WTC11 (cell line): ENCODE data around the gene TLCD3B. TPM values are rescaled to one million over a fixed set of nuclear protein-coding genes. Genes with fewer than 3 reads are reported as not detected.

Experiments
- ATAC-seq: fragments of 200-7000 bp; cut with Tn5 transposase; 2 replicates; pipeline ENCODE4 v1.10.0; 2021; ENCODE audit warnings: mild to moderate bottlenecking, moderate library complexity
- CTCF ChIA-PET: fragments of 300-600 bp; sonication (Branson Sonifier 250); formaldehyde crosslinking; loops from one replicate; lab custom pipeline; 2021; ENCODE audit warnings: antibody characterized with exemption; lab: Charles Lee
- POLR2A ChIA-PET: fragments of 350-600 bp; sonication (Branson Sonifier 250); formaldehyde crosslinking; loops from one replicate; lab custom pipeline; 2021; ENCODE audit warnings: antibody characterized with exemption; lab: Charles Lee
- DNase-seq: peaks from one replicate; pipeline ENCODE4 v3.0.0; 2021; ENCODE audit warnings: low spot score
- H3K27ac Mint-ChIP-seq: 2 replicates; pipeline ENCODE4 v1.8.0; 2021; ENCODE audit warnings: mixed read lengths
- H3K27me3 Mint-ChIP-seq: 2 replicates; pipeline ENCODE4 v1.8.0; 2021; ENCODE audit warnings: low read depth, mild to moderate bottlenecking, moderate library complexity, mixed read lengths
- H3K36me3 Mint-ChIP-seq: 2 replicates; pipeline ENCODE4 v1.8.0; 2021; ENCODE audit warnings: mixed read lengths
- H3K4me1 Mint-ChIP-seq: 2 replicates; pipeline ENCODE4 v1.8.0; 2022; ENCODE audit warnings: mixed read lengths
- H3K4me3 Mint-ChIP-seq: 2 replicates; pipeline ENCODE4 v1.8.0; 2021; ENCODE audit warnings: mild to moderate bottlenecking, moderate library complexity, mixed read lengths
- H3K9me3 Mint-ChIP-seq: 2 replicates; pipeline ENCODE4 v1.8.0; 2021; ENCODE audit warnings: mixed read lengths
- EMX1 ChIP-seq: fragments of 250-450 bp; sonication (Bioruptor Pico); IDR thresholded peaks from 2 replicates; pipeline ENCODE4 v1.8.0; 2021; ENCODE audit warnings: mild to moderate bottlenecking
- ESRRA ChIP-seq: sonication (generic); formaldehyde crosslinking; IDR thresholded peaks from 2 replicates; pipeline ENCODE4 v1.8.1; 2022; ENCODE audit warnings: mild to moderate bottlenecking, missing genetic modification reagents, borderline replicate concordance
- ETV6 ChIP-seq: sonication (generic); formaldehyde crosslinking; IDR thresholded peaks from 2 replicates; pipeline ENCODE4 v1.8.1; 2022; ENCODE audit warnings: mild to moderate bottlenecking, missing genetic modification reagents
- FOXP1 ChIP-seq: sonication (generic); formaldehyde crosslinking; IDR thresholded peaks from 2 replicates; pipeline ENCODE4 v1.8.0; 2022; ENCODE audit warnings: missing genetic modification reagents, mild to moderate bottlenecking, moderate library complexity, borderline replicate concordance
- GRHL2 ChIP-seq: fragments of 250-450 bp; sonication (Bioruptor Pico); IDR thresholded peaks from 2 replicates; pipeline ENCODE4 v1.8.0; 2022; ENCODE audit warnings: mild to moderate bottlenecking, moderate library complexity; ENCODE audit not compliant: insufficient replicate concordance, severe bottlenecking
- IRF2 ChIP-seq: sonication (generic); formaldehyde crosslinking; IDR thresholded peaks from 2 replicates; pipeline ENCODE4 v1.8.0; 2022; ENCODE audit warnings: low read depth, missing genetic modification reagents, borderline replicate concordance
- JUN ChIP-seq: sonication (generic); formaldehyde crosslinking; IDR thresholded peaks from 2 replicates; pipeline ENCODE4 v1.8.0; 2023; ENCODE audit warnings: mild to moderate bottlenecking, missing genetic modification reagents
- MYBL2 ChIP-seq: sonication (generic); formaldehyde crosslinking; IDR thresholded peaks from 2 replicates; pipeline ENCODE4 v1.8.1; 2023; ENCODE audit warnings: mild to moderate bottlenecking, moderate library complexity, missing genetic modification reagents
- NR1H2 ChIP-seq: sonication (generic); formaldehyde crosslinking; IDR thresholded peaks from 2 replicates; pipeline ENCODE4 v1.9.0; 2021; ENCODE audit warnings: mild to moderate bottlenecking, moderate library complexity, missing genetic modification reagents
- PRRX2 ChIP-seq: fragments of 250-450 bp; sonication (Bioruptor Pico); IDR thresholded peaks from 2 replicates; pipeline ENCODE4 v1.8.0; 2021; ENCODE audit warnings: mild to moderate bottlenecking
- SMAD4 ChIP-seq: sonication (generic); formaldehyde crosslinking; IDR thresholded peaks from 2 replicates; pipeline ENCODE4 v1.8.0; 2022; ENCODE audit warnings: mild to moderate bottlenecking, missing genetic modification reagents
- SP1 ChIP-seq: sonication (generic); formaldehyde crosslinking; conservative IDR thresholded peaks from 2 replicates; pipeline ENCODE4 v1.8.1; 2022; ENCODE audit warnings: missing genetic modification reagents
- ZNF219 ChIP-seq: sonication (generic); formaldehyde crosslinking; IDR thresholded peaks from 2 replicates; pipeline ENCODE4 v1.8.0; 2023; ENCODE audit warnings: missing genetic modification reagents, mild to moderate bottlenecking, borderline replicate concordance
- ZNF396 ChIP-seq: fragments of 250-450 bp; sonication (Bioruptor Pico); IDR thresholded peaks from 2 replicates; pipeline ENCODE4 v1.8.0; 2021; ENCODE audit warnings: mild to moderate bottlenecking, moderate library complexity, borderline replicate concordance
- ZNF671 ChIP-seq: fragments of 250-450 bp; sonication (Bioruptor Pico); IDR thresholded peaks from 2 replicates; pipeline ENCODE4 v1.8.0; 2021; ENCODE audit warnings: mild to moderate bottlenecking
- total RNA-seq: library from RNA; stranded (reverse); gene quantifications from 3 replicates; pipeline ENCODE4 v1.2.3, GENCODE V29; 2021
- TF ChIP-seq, protein P1 (sequence below): sonication (generic); formaldehyde crosslinking; conservative IDR thresholded peaks from 2 replicates; pipeline ENCODE4 v1.8.1; 2023; ENCODE audit warnings: mild to moderate bottlenecking, low read depth, missing genetic modification reagents, moderate library complexity
- TF ChIP-seq, protein P2 (sequence below): fragments of 250-450 bp; sonication (Bioruptor Pico); IDR thresholded peaks from 2 replicates; pipeline ENCODE4 v1.9.0; 2021; ENCODE audit warnings: mild to moderate bottlenecking
- TF ChIP-seq, protein P3 (sequence below): sonication (generic); formaldehyde crosslinking; IDR thresholded peaks from 2 replicates; pipeline ENCODE4 v1.8.0; 2022; ENCODE audit warnings: mild to moderate bottlenecking, missing genetic modification reagents
- TF ChIP-seq, protein P4 (sequence below): sonication (generic); formaldehyde crosslinking; IDR thresholded peaks from 2 replicates; pipeline ENCODE4 v1.8.1; 2023; ENCODE audit warnings: mild to moderate bottlenecking, missing genetic modification reagents, moderate library complexity
- TF ChIP-seq, protein P5 (sequence below): sonication (generic); formaldehyde crosslinking; IDR thresholded peaks from 2 replicates; pipeline ENCODE4 v1.8.0; 2023; ENCODE audit warnings: missing genetic modification reagents, mild to moderate bottlenecking, borderline replicate concordance
- TF ChIP-seq, protein P6 (sequence below): sonication (generic); formaldehyde crosslinking; IDR thresholded peaks from 2 replicates; pipeline ENCODE4 v1.8.1; 2023; ENCODE audit warnings: mild to moderate bottlenecking, moderate library complexity, missing genetic modification reagents
- TF ChIP-seq, protein P7 (sequence below): sonication (generic); formaldehyde crosslinking; IDR thresholded peaks from 2 replicates; pipeline ENCODE4 v1.8.1; 2022; ENCODE audit warnings: mild to moderate bottlenecking, moderate library complexity, missing genetic modification reagents

The TLCD3B gene
- total RNA-seq, 1 experiment from 2014 or later, result 28.1 TPM

DNA sequence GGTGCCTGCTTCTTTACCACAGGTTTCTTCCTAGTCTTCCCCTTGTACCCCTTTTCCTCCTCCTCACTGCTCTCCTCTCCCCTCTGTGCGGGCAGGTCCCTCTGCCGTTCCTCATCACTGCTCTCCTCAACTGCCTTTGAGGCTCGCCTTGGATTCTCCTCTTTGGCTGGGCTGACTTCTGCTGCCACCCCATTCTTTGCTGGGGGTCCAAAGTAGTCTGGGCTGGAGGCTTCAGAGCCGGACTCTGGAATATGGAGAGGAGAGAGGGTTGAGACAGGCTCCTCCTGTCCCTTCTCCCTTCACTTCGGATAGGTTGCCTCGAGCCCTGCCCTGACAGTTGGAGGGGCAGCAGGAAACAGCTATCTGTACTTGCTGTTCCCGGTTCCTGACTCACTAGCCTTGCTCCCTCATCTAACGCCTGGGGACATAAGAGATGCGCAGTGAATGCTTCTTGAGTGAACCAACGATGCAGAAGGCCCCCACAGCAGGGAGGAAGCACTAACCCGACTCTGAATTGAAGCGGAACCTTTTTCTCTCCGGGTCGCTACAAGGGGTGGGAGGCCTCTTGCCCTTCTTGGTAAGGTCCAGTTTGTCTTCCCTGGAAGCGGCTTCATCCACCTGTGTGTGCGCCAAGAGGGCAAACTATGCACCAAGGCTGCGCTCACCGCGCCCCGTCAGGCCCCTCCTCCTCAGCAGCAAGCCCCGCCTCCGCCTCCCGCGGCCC is 36.3 kb downstream of the TLCD3B start:
- TF ChIP-seq, protein P1, sequence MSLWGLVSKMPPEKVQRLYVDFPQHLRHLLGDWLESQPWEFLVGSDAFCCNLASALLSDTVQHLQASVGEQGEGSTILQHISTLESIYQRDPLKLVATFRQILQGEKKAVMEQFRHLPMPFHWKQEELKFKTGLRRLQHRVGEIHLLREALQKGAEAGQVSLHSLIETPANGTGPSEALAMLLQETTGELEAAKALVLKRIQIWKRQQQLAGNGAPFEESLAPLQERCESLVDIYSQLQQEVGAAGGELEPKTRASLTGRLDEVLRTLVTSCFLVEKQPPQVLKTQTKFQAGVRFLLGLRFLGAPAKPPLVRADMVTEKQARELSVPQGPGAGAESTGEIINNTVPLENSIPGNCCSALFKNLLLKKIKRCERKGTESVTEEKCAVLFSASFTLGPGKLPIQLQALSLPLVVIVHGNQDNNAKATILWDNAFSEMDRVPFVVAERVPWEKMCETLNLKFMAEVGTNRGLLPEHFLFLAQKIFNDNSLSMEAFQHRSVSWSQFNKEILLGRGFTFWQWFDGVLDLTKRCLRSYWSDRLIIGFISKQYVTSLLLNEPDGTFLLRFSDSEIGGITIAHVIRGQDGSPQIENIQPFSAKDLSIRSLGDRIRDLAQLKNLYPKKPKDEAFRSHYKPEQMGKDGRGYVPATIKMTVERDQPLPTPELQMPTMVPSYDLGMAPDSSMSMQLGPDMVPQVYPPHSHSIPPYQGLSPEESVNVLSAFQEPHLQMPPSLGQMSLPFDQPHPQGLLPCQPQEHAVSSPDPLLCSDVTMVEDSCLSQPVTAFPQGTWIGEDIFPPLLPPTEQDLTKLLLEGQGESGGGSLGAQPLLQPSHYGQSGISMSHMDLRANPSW (CRISPR knock-in tag), result no peak
- TF ChIP-seq ETV6 (CRISPR knock-in tag) (peak; percentile 8; the same call in 1 of the 2 replicates), EMX1 (0 out of 2 replicates have a peak, but pooled peaks have one; percentile 17), ZNF396 (CRISPR knock-in tag) (no peak), JUN (no peak), PRRX2 (CRISPR knock-in tag) (no peak), ESRRA (CRISPR knock-in tag) (no peak)
- TF ChIP-seq, protein P2, sequence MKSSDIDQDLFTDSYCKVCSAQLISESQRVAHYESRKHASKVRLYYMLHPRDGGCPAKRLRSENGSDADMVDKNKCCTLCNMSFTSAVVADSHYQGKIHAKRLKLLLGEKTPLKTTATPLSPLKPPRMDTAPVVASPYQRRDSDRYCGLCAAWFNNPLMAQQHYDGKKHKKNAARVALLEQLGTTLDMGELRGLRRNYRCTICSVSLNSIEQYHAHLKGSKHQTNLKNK (CRISPR knock-in tag), result no peak
- TF ChIP-seq, protein P3, sequence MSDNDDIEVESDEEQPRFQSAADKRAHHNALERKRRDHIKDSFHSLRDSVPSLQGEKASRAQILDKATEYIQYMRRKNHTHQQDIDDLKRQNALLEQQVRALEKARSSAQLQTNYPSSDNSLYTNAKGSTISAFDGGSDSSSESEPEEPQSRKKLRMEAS (CRISPR knock-in tag), result no peak
- H3K4me1 Mint-ChIP-seq, result peaks cover 15% of the 10 kb centered on the region
- H3K27ac Mint-ChIP-seq, result 0 out of 2 replicates have a peak overlapping the region, but pooled peaks have one; percentile 23
- ChIA-PET POLR2A (interaction anchor here (0.8 to 1.4 kb wide), 7 partner anchors 16 to 132 kb away, joined by 3 to 5 read pairs (median 3); partner anchors contain the start of genes ALDOA, ASPHD1, CDIPT and DOC2A), CTCF (interaction anchor here (0.7 to 1.2 kb wide), 6 partner anchors 21 to 179 kb away, joined by 3 to 4 read pairs (median 3); partner anchors contain the start of genes CDIPT, PAGR1, TAOK2 and TBX6)
- H3K9me3 Mint-ChIP-seq, result no peaks in the 10 kb centered on the region
- ATAC-seq (peak; percentile 71), DNase-seq (peak; percentile 84)
- H3K27me3 Mint-ChIP-seq, result no peaks in the 10 kb centered on the region
- peaks cover 17% of the 10 kb centered on the region for H3K36me3 Mint-ChIP-seq
- H3K4me3 Mint-ChIP-seq, result peak overlapping the region; percentile 94

DNA sequence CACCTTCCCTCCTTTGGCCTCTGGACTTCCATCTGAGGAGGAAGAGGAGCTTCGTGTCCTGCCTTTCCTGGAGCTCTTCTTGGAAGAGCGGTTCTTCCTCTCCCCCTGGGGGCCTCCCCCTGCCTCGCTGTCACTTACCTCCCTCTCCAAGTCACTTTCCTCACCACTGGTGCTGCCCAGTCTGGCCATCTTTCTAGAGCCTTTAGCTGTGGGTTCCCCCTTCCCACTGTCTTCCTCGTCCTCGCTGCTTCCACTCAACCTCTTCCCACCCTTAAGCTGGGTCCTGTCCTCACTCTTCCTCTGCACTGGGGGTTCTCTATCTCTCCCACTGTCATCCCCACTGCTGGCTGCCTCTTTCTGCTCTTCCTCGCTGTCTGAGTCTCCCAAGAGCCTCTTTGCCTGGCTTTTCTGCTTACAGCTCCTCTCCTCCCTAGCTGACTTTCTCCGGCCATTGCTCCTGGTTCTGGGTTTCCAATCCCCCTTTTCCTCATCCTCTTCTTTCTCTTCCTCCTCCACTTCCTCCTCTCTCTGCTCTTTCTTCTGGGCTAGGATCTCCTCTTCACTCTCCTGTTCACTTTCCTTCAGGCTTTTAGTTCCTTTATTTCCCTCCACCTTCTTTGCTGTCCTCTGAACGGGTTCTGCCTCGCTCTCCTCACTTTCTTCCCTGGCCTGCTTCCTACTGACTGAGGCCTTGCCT is 37.0 kb downstream of the TLCD3B start:
- H3K27me3 Mint-ChIP-seq, result no peaks in the 10 kb centered on the region
- no peak for ATAC-seq
- peak overlapping the region; percentile 94 for H3K4me3 Mint-ChIP-seq
- ChIA-PET CTCF (interaction anchor here (0.6 to 1.2 kb wide), 3 partner anchors 27 to 980 kb away, joined by 4 to 5 read pairs (median 4); partner anchors contain the start of gene TBX6), POLR2A (interaction anchor here (0.6 to 1.4 kb wide), 4 partner anchors 16 to 57 kb away, joined by 3 to 4 read pairs (median 4); partner anchors contain the start of gene DOC2A)
- no peaks in the 10 kb centered on the region for H3K9me3 Mint-ChIP-seq
- DNase-seq, result no peak
- H3K27ac Mint-ChIP-seq, result no peak overlapping the region
- H3K4me1 Mint-ChIP-seq, result peaks cover 11% of the 10 kb centered on the region
- H3K36me3 Mint-ChIP-seq, result peaks cover 19% of the 10 kb centered on the region
- no peak for TF ChIP-seq IRF2
- TF ChIP-seq FOXP1 (CRISPR knock-in tag), result no peak
- TF ChIP-seq MYBL2 (CRISPR knock-in tag), result no peak
- no peak for TF ChIP-seq SP1 (CRISPR knock-in tag)
- TF ChIP-seq, protein P4, sequence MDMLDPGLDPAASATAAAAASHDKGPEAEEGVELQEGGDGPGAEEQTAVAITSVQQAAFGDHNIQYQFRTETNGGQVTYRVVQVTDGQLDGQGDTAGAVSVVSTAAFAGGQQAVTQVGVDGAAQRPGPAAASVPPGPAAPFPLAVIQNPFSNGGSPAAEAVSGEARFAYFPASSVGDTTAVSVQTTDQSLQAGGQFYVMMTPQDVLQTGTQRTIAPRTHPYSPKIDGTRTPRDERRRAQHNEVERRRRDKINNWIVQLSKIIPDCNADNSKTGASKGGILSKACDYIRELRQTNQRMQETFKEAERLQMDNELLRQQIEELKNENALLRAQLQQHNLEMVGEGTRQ (CRISPR knock-in tag), result no peak
- TF ChIP-seq, protein P5, sequence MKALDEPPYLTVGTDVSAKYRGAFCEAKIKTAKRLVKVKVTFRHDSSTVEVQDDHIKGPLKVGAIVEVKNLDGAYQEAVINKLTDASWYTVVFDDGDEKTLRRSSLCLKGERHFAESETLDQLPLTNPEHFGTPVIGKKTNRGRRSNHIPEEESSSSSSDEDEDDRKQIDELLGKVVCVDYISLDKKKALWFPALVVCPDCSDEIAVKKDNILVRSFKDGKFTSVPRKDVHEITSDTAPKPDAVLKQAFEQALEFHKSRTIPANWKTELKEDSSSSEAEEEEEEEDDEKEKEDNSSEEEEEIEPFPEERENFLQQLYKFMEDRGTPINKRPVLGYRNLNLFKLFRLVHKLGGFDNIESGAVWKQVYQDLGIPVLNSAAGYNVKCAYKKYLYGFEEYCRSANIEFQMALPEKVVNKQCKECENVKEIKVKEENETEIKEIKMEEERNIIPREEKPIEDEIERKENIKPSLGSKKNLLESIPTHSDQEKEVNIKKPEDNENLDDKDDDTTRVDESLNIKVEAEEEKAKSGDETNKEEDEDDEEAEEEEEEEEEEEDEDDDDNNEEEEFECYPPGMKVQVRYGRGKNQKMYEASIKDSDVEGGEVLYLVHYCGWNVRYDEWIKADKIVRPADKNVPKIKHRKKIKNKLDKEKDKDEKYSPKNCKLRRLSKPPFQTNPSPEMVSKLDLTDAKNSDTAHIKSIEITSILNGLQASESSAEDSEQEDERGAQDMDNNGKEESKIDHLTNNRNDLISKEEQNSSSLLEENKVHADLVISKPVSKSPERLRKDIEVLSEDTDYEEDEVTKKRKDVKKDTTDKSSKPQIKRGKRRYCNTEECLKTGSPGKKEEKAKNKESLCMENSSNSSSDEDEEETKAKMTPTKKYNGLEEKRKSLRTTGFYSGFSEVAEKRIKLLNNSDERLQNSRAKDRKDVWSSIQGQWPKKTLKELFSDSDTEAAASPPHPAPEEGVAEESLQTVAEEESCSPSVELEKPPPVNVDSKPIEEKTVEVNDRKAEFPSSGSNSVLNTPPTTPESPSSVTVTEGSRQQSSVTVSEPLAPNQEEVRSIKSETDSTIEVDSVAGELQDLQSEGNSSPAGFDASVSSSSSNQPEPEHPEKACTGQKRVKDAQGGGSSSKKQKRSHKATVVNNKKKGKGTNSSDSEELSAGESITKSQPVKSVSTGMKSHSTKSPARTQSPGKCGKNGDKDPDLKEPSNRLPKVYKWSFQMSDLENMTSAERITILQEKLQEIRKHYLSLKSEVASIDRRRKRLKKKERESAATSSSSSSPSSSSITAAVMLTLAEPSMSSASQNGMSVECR (CRISPR knock-in tag), result no peak
- TF ChIP-seq ZNF219 (CRISPR knock-in tag), result no peak
- TF ChIP-seq SMAD4 (CRISPR knock-in tag), result no peak
- TF ChIP-seq, protein P6, sequence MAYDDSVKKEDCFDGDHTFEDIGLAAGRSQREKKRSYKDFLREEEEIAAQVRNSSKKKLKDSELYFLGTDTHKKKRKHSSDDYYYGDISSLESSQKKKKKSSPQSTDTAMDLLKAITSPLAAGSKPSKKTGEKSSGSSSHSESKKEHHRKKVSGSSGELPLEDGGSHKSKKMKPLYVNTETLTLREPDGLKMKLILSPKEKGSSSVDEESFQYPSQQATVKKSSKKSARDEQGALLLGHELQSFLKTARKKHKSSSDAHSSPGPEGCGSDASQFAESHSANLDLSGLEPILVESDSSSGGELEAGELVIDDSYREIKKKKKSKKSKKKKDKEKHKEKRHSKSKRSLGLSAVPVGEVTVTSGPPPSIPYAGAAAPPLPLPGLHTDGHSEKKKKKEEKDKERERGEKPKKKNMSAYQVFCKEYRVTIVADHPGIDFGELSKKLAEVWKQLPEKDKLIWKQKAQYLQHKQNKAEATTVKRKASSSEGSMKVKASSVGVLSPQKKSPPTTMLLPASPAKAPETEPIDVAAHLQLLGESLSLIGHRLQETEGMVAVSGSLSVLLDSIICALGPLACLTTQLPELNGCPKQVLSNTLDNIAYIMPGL (CRISPR knock-in tag), result no peak
- TF ChIP-seq, protein P7, sequence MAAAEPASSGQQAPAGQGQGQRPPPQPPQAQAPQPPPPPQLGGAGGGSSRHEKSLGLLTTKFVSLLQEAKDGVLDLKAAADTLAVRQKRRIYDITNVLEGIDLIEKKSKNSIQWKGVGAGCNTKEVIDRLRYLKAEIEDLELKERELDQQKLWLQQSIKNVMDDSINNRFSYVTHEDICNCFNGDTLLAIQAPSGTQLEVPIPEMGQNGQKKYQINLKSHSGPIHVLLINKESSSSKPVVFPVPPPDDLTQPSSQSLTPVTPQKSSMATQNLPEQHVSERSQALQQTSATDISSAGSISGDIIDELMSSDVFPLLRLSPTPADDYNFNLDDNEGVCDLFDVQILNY (CRISPR knock-in tag), result no peak
- no peak for TF ChIP-seq NR1H2
- TF ChIP-seq ZNF671, result no peak
- TF ChIP-seq GRHL2 (CRISPR knock-in tag), result no peak
